Stimulated activated CD8-positive, alpha-beta memory T cell treated with anti-CD3 and anti-CD28 coated beads, Interleukin-12 subunit alpha, Interleukin-12 subunit beta, amount 100 ng/mL, for 24 hours (primary cell): ENCODE data around the gene DIS3.
"Not testable (repeated sequence)": the region's sequence is repeated elsewhere in the genome, so short reads cannot be mapped to it uniquely, and the experiment has no call there.

ENCODE experiments used
- DNase-seq: peaks from one replicate; pipeline ENCODE4 v3.0.0-alpha.2; 2020; ENCODE audit errors: extremely low read depth

The DIS3 gene

DNA sequence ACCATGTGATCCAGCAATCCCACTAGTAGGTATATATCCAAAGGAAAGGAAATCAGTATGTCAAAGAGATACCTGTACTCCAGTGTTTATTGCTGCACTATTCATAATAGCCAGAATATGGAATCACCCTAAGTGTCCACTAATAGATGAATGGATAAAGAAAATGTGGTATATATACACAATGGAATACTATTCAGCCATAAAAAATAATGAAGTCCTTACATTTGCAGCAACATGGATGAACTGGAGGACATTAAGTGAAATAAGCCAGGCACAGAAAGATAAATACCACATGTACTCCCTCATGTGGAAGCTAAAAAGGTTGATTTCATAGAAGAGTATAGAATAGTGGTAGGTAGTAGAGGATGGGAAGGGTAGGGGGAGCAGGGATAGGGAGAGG, 30.5 kb downstream of the DIS3 start:
- no peak for DNase-seq

DNA sequence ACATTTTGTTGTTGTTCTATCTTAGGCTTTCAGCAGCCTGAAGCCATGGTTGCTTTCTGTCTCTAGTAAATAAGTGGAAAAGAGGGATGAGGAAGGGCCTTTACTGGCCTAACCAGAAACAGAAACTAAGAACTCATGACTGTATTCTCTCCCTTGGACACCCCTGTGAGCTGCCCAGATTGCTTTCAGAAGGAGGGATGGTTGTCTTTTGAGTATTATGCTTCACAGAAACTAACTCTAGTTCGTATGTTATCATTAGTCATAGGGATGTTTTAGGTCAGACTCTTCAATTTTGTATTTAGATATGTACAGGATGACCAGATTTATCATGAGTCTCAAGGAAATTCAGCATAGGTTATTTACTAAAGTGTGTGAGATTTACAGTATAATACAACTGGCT, 36.4 kb downstream of the DIS3 start:
- DNase-seq: no peak

DNA sequence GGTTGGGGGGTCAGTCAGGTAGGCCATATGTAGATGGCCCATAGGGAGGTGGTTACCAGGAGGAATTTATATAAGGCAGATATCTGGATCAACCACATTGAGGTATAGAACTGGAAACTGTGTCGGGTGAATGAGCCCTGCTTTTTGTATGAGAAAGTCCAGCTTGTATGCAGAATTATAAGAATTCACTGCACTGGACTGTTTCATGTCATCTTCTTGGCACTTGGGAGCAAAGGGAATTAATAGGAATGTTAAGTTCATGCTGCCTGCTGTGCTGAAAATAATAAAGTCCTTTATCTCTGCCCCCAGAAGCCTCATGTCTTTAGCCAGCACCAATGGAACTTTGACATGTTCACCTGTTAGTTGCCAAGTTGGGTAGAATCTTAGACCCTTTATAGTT, 41.7 kb downstream of the DIS3 start:
- DNase-seq: no peak

DNA sequence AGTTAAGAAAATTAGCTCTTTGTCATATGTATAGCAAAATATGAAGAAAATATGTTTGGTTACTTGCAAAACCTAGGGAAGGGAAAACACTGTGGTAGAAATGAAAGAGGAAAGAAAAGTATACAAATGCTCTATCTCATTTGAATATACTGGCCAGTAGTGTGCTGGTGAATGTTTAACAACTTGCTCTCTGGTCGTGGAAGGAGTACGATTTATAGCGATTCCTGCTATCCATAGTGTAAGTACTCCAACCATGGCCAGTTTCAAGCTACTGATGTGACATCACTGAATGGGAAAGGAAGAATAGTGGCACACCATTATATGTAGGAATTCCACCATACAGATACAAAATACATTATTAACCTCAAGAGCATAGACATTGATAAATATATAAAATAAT, 44.7 kb downstream of the DIS3 start:
- DNase-seq: no peak

DNA sequence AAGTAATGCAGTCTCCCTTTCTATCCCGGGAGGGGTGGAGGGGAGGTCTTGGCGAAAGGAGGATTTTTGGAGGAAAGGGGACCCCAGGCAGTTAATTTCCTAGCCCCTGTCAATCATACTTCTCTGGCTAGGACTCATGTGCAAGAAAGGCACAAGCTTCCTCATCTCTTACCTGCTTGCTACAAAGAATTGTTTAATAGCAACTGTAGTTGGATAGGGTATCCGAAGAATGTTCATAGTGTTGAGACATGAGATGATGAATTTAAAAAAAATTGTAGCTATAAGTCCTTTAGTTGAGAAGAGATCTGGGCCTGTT, 53.5 kb downstream of the DIS3 start:
- DNase-seq: no peak

DNA sequence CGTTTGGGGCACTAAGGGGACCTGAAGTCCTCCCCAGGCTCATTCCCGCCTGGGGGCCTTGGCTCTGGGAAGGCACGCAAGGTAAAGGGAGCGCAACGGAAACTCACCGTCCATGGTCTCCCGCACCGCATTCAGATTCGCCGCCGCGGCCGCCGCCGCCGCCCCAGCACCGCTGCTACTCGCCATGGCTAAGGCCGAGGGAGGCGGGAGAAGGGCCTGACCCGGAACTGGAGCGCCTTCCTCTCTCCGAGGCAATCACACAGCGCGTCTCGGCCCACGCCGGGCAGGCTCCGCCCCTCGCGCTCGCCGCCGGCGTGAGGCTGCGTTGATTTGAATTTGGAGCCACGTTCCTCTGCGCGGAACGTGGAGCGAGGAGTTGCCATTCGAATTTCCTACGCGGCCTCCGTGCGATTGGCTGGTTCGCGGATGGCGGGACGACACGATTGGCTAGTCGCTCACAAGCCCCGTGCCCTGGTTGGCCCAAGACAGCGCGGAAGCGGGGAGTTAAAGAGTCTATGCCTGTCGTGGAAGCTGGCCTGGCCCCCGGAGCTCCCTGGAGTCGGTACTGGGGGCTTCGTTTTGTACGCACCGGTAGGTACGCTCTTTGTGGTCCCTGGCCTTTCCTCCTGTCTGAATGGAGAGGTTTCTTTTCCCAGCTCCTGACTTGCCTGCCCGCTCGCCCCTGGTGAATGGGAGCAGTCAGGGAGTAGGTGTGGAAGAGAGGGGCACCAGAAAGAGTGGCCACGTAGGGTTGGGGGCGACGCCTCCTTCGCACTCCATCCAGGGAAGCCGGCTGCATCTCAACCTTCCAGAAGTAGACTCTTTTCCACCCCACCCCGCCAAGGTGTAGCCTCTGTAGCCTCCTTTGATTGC, 54.0 kb downstream of the DIS3 start, which contains the start of the genes BORA and MZT1:
Gene BORA (plus strand): TSS at position 507 of the 873 bp plus-strand sequence. CDS start 1,018 bp downstream, outside the sequence.
Gene MZT1 (minus strand): TSS at position 213 of the 873 bp plus-strand sequence. CDS start 27 bp downstream, at position 186.
- DNase-seq: peak; percentile 78

DNA sequence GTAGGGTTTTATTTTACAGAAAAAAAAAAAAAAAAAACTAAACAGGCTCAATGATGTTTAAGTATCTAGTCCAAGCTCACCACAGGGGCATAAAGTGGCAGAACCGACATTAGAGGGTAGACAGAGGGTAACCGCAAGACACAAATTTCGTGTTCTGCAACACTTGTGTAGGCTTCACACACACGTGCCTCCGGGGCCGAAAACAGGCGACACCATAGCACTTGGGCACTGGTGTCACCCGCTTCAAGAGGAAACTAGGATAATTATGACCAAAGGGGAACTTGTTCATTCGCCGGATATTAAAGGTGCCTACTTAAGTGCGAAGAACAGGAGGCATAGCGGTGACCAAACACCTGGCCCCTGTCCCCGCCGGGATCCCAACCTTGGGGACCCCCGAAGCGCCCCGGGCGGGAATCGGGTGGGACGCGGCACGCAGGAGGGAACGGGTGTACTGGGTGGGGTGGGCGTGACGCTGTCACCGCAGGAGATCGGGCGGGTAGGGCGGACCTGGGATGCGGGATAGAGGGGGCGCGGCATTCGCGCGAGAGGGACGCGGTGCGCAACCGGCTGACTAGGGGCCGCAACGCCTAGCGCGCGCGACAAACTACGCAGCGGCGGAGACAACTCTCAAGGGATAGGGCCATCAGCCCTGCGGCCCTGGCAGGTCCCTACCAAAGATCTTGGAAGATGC, 54.8 kb downstream of the DIS3 start:
- DNase-seq: no peak

DNA sequence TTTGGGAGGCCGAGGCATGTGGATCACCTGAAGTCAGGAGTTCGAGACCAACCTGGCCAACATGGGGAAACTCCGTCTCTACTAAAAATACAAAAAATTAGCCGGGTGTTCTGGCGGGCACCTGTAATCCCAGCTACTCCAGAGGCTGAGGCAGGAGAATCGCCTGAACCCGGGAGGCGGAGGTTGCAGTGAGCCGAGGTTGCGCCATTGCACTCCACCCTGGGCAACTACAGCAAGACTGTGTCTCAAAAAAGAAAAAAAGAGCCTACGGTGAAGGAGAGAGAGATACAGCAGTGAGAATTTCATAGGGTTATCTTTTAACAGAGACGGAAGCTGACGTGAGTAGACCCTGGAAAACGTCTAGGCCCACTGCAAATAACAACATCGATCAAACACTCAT, 55.5 kb downstream of the DIS3 start:
- not testable (repeated sequence) for DNase-seq

DNA sequence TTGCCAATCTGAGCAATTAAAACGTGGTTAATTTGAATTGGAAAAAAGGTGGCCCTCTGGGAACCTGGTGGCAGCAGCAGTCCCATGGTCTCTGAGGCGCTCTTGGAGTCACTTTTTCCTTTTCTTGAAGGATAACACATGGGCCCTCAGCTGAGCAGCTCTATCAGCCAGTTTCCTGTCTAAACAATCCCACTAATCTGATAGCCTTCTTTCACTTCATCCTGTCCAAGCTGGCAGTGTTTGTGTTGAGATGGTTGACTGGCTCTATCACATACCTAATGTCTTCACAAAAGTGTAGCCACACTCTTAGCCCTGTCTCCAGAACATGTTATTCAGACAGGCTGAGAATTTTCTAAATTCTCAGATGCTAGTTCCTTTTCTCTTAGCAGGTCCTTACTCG, 64.9 kb downstream of the DIS3 start:
- no peak for DNase-seq
